GM23338 (cell line): ENCODE results near the gene SAMD11. TPM values are rescaled to one million over a fixed set of nuclear protein-coding genes. Genes with fewer than 3 reads are reported as not detected.

Experiments
- ATAC-seq: fragments of 200-7000 bp; cut with Tn5 transposase; 3 replicates; pipeline ENCODE4 v1.9.1; 2020
- DNase-seq: peaks from one replicate; pipeline ENCODE4 v3.0.0-alpha.2; 2015; ENCODE audit warnings: low spot score
- H2AFZ ChIP-seq: fragments of 200-600 bp; sonication (generic); 2 replicates; pipeline ENCODE4 v1.8.0; 2016; ENCODE audit warnings: antibody characterized with exemption, mild to moderate bottlenecking, moderate library complexity
- H3F3A ChIP-seq: fragments of 200-600 bp; sonication (generic); replicated peaks from 2 replicates; pipeline ENCODE4 v1.8.0; 2017; ENCODE audit warnings: antibody characterized with exemption, mixed run types, low read depth
- H3K27ac ChIP-seq: fragments of 200-600 bp; sonication (generic); 2 replicates; pipeline ENCODE4 v1.6.1; 2016; ENCODE audit warnings: low read depth
- H3K27me3 ChIP-seq: fragments of 200-600 bp; sonication (generic); 2 replicates; pipeline ENCODE4 v1.8.0; 2016; ENCODE audit warnings: mild to moderate bottlenecking, mixed run types, moderate library complexity; ENCODE audit not compliant: insufficient read depth
- H3K36me3 ChIP-seq: fragments of 200-600 bp; sonication (generic); 2 replicates; pipeline ENCODE4 v1.8.0; 2016; ENCODE audit warnings: mild to moderate bottlenecking; ENCODE audit not compliant: insufficient read depth
- H3K4me1 ChIP-seq: fragments of 200-600 bp; sonication (generic); 2 replicates; pipeline ENCODE4 v1.8.0; 2016; ENCODE audit warnings: mild to moderate bottlenecking, moderate library complexity; ENCODE audit not compliant: insufficient read depth
- H3K4me2 ChIP-seq: fragments of 200-600 bp; sonication (generic); 2 replicates; pipeline ENCODE4 v1.7.1; 2017; ENCODE audit warnings: mixed run types
- H3K4me3 ChIP-seq: fragments of 200-600 bp; sonication (generic); 2 replicates; pipeline ENCODE4 v1.6.1; 2016; ENCODE audit warnings: mixed run types
- H3K79me2 ChIP-seq: fragments of 200-600 bp; sonication (generic); replicated peaks from 2 replicates; pipeline ENCODE4 v1.8.0; 2017; ENCODE audit warnings: mild to moderate bottlenecking; ENCODE audit not compliant: insufficient read depth
- H3K9me2 ChIP-seq: fragments of 200-600 bp; sonication (generic); 2 replicates; pipeline ENCODE4 v1.8.0; 2017; ENCODE audit not compliant: insufficient read depth
- H4K20me1 ChIP-seq: fragments of 200-600 bp; sonication (generic); replicated peaks from 2 replicates; pipeline ENCODE4 v1.8.0; 2017; ENCODE audit warnings: mild to moderate bottlenecking; ENCODE audit not compliant: insufficient read depth
- H3K27ac Mint-ChIP-seq: 2 replicates; pipeline ENCODE4 v1.8.0; 2020; ENCODE audit warnings: inconsistent platforms, mild to moderate bottlenecking, moderate library complexity, mixed read lengths
- H3K27me3 Mint-ChIP-seq: 3 replicates; pipeline ENCODE4 v1.8.0; 2022; ENCODE audit warnings: low read depth, mild to moderate bottlenecking, moderate library complexity, mixed read lengths, inconsistent platforms; ENCODE audit not compliant: insufficient read depth, poor library complexity
- H3K36me3 Mint-ChIP-seq: 3 replicates; pipeline ENCODE4 v1.8.0; 2021; ENCODE audit warnings: low read depth, mild to moderate bottlenecking, inconsistent platforms, moderate library complexity, mixed read lengths
- H3K4me1 Mint-ChIP-seq: 3 replicates; pipeline ENCODE4 v1.8.0; 2020; ENCODE audit warnings: mild to moderate bottlenecking, inconsistent platforms, mixed read lengths
- H3K4me3 Mint-ChIP-seq: 3 replicates; pipeline ENCODE4 v1.8.0; 2021; ENCODE audit warnings: moderate library complexity, mild to moderate bottlenecking, inconsistent platforms, mixed read lengths
- H3K9me3 Mint-ChIP-seq: 3 replicates; pipeline ENCODE4 v1.8.0; 2020; ENCODE audit warnings: moderate library complexity, mild to moderate bottlenecking, inconsistent platforms, mixed read lengths
- CREB1 ChIP-seq: fragments of 250-450 bp; sonication (Bioruptor Pico); IDR thresholded peaks from 2 replicates; pipeline ENCODE4 v1.5.0; 2020; ENCODE audit warnings: low read depth, mild to moderate bottlenecking, moderate library complexity
- EZH2 ChIP-seq: fragments of 200-600 bp; sonication (generic); IDR thresholded peaks from one replicate; pipeline ENCODE4 v1.8.0; 2017; ENCODE audit warnings: antibody characterized with exemption, mild to moderate bottlenecking, low read depth; ENCODE audit not compliant: unreplicated experiment
- EZH2phosphoT487 ChIP-seq: fragments of 200-600 bp; sonication (generic); IDR thresholded peaks from one replicate; pipeline ENCODE4 v1.8.1; 2018; ENCODE audit warnings: antibody characterized with exemption; ENCODE audit not compliant: unreplicated experiment
- JUNB ChIP-seq: IDR thresholded peaks from one replicate; pipeline ENCODE4 v1.6.1; 2016; ENCODE audit warnings: antibody characterized with exemption; ENCODE audit not compliant: unreplicated experiment
- NANOG ChIP-seq: IDR thresholded peaks from 2 replicates; pipeline ENCODE4 v1.6.1; 2016; ENCODE audit warnings: antibody characterized with exemption, borderline replicate concordance
- POLR2AphosphoS5 ChIP-seq: IDR thresholded peaks from 2 replicates; pipeline ENCODE4 v1.6.1; 2016; ENCODE audit warnings: antibody characterized with exemption, low read depth
- STAT1 ChIP-seq: IDR thresholded peaks from one replicate; pipeline ENCODE4 v1.6.1; 2016; ENCODE audit warnings: antibody characterized with exemption; ENCODE audit not compliant: unreplicated experiment
- ZNF114 ChIP-seq: fragments of 250-450 bp; sonication (Bioruptor Pico); IDR thresholded peaks from 2 replicates; pipeline ENCODE4 v1.5.0; 2020; ENCODE audit warnings: mild to moderate bottlenecking, moderate library complexity
- ZNF331 ChIP-seq: fragments of 250-450 bp; sonication (Bioruptor Pico); IDR thresholded peaks from 2 replicates; pipeline ENCODE4 v1.5.0; 2020; ENCODE audit warnings: low read depth, mild to moderate bottlenecking, moderate library complexity
- polyA plus RNA-seq: library from polyadenylated mRNA; unstranded; fragments of >200 nt; fragmentation: Nextera tagmentation; extraction: Ambion mirVana; gene quantifications from 2 replicates; pipeline ENCODE4 v1.2.1, GENCODE V29; 2016
- total RNA-seq: library from RNA; depleted of rRNA; stranded (reverse); fragments of >200 nt; shearing (Covaris generic); gene quantifications from 2 replicates; pipeline ENCODE4 v1.2.3, GENCODE V29; 2014
- TF ChIP-seq, protein P1 (sequence below), 2 experiments: fragments of 200-600 bp in 1 of 2; sonication (generic) in 1 of 2; conservative IDR thresholded peaks; 2 replicates each; pipeline versions ENCODE4 v1.5.1 to v1.6.1; 2016 to 2017; ENCODE audit warnings: antibody characterized with exemption in 2 of 2, low read depth in 2 of 2, mild to moderate bottlenecking in 2 of 2, moderate library complexity in 1 of 2
- TF ChIP-seq, protein P2 (sequence below): fragments of 250-450 bp; sonication (Bioruptor Pico); IDR thresholded peaks from 2 replicates; pipeline ENCODE4 v1.5.0; 2020; ENCODE audit warnings: mild to moderate bottlenecking, moderate library complexity
- TF ChIP-seq, protein P3 (sequence below): IDR thresholded peaks from 2 replicates; pipeline ENCODE4 v1.6.1; 2016; ENCODE audit warnings: antibody characterized with exemption
- TF ChIP-seq, protein P4 (sequence below): IDR thresholded peaks from one replicate; pipeline ENCODE4 v1.6.1; 2018; ENCODE audit warnings: antibody characterized with exemption; ENCODE audit not compliant: unreplicated experiment

SAMD11 gene
- total and polyA plus RNA-seq, 2 experiments from 2014 or later = 0.14 to 0.40 TPM

DNA sequence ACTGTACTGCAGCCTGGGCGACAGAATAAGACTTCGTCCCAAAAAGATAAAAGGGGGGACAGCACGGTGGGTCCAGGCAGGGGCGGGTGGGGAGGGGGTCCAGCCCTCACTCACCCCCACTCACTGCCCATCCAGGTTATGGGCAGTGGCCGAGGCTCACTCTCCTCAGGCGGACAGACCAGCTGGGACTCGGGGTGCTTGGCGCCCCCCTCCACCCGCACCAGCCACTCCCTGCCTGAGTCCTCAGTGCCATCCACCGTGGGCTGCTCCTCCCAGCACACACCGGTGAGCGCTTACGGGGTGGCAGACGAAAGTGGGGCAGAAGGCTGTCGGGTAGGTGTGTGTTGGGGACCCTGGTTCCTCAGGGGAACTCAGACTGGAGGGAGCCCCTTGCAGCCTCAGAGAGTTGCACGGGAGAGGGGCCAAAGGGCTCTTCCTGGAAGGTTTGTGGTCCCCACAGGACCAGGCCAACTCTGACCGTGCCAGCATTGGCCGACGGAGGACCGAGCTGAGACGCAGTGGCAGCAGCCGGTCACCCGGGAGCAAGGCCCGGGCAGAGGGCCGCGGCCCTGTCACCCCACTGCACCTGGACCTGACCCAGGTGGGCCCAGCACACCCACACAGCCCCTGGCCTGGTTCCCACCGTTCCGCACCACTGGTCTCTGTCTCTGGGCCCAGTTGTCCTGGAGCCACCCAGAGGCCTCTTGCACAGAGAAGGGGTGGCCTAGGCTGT lies 49.2 kb downstream of the SAMD11 start:
- Histone ChIP-seq H3K9me2 (no peaks in the 10 kb centered on the region), H3K4me1 (no peaks in the 10 kb centered on the region; the same call in 1 of the 2 replicates), H3K27ac (no peak overlapping the region), H3K36me3 (no peaks in the 10 kb centered on the region), H3F3A (peaks cover 7% of the 10 kb centered on the region), H3K4me3 (no peak overlapping the region), H3K4me2 (no peak overlapping the region), H3K27me3 (peaks cover 25% of the 10 kb centered on the region; the same call in 1 of the 2 replicates), H3K79me2 (no peaks in the 10 kb centered on the region), H4K20me1 (0 out of 2 replicates have a peak, but pooled peaks cover 2% of the 10 kb centered on the region), H2AFZ (no peak overlapping the region)
- no peaks in the 10 kb centered on the region for H3K36me3 Mint-ChIP-seq
- H3K4me3 Mint-ChIP-seq = no peak overlapping the region
- no peak overlapping the region for H3K27ac Mint-ChIP-seq
- H3K4me1 Mint-ChIP-seq = peaks cover 4% of the 10 kb centered on the region
- DNase-seq (no peak), ATAC-seq (no peak)
- TF ChIP-seq EZH2 (no peak), EZH2phosphoT487 (no peak), ZNF331 (no peak), POLR2AphosphoS5 (no peak), NANOG (no peak), CREB1 (CRISPR knock-in tag) (no peak), STAT1 (no peak), JUNB (no peak), ZNF114 (CRISPR knock-in tag) (no peak)
- TF ChIP-seq, protein P1, sequence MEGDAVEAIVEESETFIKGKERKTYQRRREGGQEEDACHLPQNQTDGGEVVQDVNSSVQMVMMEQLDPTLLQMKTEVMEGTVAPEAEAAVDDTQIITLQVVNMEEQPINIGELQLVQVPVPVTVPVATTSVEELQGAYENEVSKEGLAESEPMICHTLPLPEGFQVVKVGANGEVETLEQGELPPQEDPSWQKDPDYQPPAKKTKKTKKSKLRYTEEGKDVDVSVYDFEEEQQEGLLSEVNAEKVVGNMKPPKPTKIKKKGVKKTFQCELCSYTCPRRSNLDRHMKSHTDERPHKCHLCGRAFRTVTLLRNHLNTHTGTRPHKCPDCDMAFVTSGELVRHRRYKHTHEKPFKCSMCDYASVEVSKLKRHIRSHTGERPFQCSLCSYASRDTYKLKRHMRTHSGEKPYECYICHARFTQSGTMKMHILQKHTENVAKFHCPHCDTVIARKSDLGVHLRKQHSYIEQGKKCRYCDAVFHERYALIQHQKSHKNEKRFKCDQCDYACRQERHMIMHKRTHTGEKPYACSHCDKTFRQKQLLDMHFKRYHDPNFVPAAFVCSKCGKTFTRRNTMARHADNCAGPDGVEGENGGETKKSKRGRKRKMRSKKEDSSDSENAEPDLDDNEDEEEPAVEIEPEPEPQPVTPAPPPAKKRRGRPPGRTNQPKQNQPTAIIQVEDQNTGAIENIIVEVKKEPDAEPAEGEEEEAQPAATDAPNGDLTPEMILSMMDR (conservative IDR thresholded peaks at IDR 0.05; ENCODE audit: low read depth in 2 of 2) = no peak
- TF ChIP-seq, protein P2, sequence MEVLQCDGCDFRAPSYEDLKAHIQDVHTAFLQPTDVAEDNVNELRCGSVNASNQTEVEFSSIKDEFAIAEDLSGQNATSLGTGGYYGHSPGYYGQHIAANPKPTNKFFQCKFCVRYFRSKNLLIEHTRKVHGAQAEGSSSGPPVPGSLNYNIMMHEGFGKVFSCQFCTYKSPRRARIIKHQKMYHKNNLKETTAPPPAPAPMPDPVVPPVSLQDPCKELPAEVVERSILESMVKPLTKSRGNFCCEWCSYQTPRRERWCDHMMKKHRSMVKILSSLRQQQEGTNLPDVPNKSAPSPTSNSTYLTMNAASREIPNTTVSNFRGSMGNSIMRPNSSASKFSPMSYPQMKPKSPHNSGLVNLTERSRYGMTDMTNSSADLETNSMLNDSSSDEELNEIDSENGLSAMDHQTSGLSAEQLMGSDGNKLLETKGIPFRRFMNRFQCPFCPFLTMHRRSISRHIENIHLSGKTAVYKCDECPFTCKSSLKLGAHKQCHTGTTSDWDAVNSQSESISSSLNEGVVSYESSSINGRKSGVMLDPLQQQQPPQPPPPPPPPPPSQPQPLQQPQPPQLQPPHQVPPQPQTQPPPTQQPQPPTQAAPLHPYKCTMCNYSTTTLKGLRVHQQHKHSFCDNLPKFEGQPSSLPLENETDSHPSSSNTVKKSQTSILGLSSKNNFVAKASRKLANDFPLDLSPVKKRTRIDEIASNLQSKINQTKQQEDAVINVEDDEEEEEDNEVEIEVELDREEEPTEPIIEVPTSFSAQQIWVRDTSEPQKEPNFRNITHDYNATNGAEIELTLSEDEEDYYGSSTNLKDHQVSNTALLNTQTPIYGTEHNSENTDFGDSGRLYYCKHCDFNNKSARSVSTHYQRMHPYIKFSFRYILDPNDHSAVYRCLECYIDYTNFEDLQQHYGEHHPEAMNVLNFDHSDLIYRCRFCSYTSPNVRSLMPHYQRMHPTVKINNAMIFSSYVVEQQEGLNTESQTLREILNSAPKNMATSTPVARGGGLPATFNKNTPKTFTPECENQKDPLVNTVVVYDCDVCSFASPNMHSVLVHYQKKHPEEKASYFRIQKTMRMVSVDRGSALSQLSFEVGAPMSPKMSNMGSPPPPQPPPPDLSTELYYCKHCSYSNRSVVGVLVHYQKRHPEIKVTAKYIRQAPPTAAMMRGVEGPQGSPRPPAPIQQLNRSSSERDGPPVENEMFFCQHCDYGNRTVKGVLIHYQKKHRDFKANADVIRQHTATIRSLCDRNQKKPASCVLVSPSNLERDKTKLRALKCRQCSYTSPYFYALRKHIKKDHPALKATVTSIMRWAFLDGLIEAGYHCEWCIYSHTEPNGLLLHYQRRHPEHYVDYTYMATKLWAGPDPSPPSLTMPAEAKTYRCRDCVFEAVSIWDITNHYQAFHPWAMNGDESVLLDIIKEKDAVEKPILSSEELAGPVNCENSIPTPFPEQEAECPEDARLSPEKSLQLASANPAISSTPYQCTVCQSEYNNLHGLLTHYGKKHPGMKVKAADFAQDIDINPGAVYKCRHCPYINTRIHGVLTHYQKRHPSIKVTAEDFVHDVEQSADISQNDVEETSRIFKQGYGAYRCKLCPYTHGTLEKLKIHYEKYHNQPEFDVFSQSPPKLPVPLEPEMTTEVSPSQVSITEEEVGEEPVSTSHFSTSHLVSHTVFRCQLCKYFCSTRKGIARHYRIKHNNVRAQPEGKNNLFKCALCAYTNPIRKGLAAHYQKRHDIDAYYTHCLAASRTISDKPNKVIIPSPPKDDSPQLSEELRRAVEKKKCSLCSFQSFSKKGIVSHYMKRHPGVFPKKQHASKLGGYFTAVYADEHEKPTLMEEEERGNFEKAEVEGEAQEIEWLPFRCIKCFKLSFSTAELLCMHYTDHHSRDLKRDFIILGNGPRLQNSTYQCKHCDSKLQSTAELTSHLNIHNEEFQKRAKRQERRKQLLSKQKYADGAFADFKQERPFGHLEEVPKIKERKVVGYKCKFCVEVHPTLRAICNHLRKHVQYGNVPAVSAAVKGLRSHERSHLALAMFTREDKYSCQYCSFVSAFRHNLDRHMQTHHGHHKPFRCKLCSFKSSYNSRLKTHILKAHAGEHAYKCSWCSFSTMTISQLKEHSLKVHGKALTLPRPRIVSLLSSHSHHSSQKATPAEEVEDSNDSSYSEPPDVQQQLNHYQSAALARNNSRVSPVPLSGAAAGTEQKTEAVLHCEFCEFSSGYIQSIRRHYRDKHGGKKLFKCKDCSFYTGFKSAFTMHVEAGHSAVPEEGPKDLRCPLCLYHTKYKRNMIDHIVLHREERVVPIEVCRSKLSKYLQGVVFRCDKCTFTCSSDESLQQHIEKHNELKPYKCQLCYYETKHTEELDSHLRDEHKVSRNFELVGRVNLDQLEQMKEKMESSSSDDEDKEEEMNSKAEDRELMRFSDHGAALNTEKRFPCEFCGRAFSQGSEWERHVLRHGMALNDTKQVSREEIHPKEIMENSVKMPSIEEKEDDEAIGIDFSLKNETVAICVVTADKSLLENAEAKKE (CRISPR knock-in tag) = no peak
- TF ChIP-seq, protein P3, sequence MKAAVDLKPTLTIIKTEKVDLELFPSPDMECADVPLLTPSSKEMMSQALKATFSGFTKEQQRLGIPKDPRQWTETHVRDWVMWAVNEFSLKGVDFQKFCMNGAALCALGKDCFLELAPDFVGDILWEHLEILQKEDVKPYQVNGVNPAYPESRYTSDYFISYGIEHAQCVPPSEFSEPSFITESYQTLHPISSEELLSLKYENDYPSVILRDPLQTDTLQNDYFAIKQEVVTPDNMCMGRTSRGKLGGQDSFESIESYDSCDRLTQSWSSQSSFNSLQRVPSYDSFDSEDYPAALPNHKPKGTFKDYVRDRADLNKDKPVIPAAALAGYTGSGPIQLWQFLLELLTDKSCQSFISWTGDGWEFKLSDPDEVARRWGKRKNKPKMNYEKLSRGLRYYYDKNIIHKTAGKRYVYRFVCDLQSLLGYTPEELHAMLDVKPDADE = no peak
- TF ChIP-seq, protein P4, sequence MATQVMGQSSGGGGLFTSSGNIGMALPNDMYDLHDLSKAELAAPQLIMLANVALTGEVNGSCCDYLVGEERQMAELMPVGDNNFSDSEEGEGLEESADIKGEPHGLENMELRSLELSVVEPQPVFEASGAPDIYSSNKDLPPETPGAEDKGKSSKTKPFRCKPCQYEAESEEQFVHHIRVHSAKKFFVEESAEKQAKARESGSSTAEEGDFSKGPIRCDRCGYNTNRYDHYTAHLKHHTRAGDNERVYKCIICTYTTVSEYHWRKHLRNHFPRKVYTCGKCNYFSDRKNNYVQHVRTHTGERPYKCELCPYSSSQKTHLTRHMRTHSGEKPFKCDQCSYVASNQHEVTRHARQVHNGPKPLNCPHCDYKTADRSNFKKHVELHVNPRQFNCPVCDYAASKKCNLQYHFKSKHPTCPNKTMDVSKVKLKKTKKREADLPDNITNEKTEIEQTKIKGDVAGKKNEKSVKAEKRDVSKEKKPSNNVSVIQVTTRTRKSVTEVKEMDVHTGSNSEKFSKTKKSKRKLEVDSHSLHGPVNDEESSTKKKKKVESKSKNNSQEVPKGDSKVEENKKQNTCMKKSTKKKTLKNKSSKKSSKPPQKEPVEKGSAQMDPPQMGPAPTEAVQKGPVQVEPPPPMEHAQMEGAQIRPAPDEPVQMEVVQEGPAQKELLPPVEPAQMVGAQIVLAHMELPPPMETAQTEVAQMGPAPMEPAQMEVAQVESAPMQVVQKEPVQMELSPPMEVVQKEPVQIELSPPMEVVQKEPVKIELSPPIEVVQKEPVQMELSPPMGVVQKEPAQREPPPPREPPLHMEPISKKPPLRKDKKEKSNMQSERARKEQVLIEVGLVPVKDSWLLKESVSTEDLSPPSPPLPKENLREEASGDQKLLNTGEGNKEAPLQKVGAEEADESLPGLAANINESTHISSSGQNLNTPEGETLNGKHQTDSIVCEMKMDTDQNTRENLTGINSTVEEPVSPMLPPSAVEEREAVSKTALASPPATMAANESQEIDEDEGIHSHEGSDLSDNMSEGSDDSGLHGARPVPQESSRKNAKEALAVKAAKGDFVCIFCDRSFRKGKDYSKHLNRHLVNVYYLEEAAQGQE = no peak
- H3K27me3 Mint-ChIP-seq = peaks cover 33% of the 10 kb centered on the region
- no peaks in the 10 kb centered on the region; the same call in 2 of the 3 replicates for H3K9me3 Mint-ChIP-seq
